ENCODE data around the gene PARN.

The PARN gene

DNA sequence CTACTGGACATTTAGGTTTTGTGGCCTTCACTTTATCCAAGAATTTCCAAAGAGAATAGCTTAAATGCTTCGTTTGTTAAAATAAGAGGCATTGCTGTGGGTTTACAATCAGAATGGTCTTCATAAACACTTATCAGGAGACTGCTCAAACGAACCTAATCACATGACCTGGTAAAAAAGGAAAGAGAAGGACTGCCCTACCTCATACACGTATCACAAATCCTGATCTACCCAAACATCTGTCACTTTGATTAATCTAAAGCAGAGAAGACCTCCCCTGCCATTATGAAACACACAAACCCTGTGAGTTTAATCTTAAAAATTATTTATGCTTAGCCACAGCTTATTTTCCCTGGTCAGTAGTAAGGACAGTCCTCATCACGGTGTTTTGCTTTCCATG lies 76.6 kb downstream of the PARN start:
- TF ChIP-seq ISL1 (CRISPR knock-in tag; IDR thresholded peaks at IDR 0.05) (no peak), OSR1 (CRISPR knock-in tag; IDR thresholded peaks at IDR 0.05) (no peak), GLIS3 (CRISPR knock-in tag; IDR thresholded peaks at IDR 0.05) (no peak), BACH2 (CRISPR knock-in tag; IDR thresholded peaks at IDR 0.05; ENCODE audit: borderline replicate concordance) (no peak), CSDC2 (CRISPR knock-in tag; IDR thresholded peaks at IDR 0.05) (no peak), ZC3H10 (CRISPR knock-in tag; IDR thresholded peaks at IDR 0.05) (no peak)
- TF ChIP-seq, protein P1, sequence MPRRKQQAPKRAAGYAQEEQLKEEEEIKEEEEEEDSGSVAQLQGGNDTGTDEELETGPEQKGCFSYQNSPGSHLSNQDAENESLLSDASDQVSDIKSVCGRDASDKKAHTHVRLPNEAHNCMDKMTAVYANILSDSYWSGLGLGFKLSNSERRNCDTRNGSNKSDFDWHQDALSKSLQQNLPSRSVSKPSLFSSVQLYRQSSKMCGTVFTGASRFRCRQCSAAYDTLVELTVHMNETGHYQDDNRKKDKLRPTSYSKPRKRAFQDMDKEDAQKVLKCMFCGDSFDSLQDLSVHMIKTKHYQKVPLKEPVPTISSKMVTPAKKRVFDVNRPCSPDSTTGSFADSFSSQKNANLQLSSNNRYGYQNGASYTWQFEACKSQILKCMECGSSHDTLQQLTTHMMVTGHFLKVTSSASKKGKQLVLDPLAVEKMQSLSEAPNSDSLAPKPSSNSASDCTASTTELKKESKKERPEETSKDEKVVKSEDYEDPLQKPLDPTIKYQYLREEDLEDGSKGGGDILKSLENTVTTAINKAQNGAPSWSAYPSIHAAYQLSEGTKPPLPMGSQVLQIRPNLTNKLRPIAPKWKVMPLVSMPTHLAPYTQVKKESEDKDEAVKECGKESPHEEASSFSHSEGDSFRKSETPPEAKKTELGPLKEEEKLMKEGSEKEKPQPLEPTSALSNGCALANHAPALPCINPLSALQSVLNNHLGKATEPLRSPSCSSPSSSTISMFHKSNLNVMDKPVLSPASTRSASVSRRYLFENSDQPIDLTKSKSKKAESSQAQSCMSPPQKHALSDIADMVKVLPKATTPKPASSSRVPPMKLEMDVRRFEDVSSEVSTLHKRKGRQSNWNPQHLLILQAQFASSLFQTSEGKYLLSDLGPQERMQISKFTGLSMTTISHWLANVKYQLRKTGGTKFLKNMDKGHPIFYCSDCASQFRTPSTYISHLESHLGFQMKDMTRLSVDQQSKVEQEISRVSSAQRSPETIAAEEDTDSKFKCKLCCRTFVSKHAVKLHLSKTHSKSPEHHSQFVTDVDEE (CRISPR knock-in tag; IDR thresholded peaks at IDR 0.05) = no peak
- TF ChIP-seq, protein P2, sequence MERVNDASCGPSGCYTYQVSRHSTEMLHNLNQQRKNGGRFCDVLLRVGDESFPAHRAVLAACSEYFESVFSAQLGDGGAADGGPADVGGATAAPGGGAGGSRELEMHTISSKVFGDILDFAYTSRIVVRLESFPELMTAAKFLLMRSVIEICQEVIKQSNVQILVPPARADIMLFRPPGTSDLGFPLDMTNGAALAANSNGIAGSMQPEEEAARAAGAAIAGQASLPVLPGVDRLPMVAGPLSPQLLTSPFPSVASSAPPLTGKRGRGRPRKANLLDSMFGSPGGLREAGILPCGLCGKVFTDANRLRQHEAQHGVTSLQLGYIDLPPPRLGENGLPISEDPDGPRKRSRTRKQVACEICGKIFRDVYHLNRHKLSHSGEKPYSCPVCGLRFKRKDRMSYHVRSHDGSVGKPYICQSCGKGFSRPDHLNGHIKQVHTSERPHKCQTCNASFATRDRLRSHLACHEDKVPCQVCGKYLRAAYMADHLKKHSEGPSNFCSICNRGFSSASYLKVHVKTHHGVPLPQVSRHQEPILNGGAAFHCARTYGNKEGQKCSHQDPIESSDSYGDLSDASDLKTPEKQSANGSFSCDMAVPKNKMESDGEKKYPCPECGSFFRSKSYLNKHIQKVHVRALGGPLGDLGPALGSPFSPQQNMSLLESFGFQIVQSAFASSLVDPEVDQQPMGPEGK (CRISPR knock-in tag; IDR thresholded peaks at IDR 0.05; ENCODE audit: borderline replicate concordance) = no peak
- no peak for ATAC-seq

DNA sequence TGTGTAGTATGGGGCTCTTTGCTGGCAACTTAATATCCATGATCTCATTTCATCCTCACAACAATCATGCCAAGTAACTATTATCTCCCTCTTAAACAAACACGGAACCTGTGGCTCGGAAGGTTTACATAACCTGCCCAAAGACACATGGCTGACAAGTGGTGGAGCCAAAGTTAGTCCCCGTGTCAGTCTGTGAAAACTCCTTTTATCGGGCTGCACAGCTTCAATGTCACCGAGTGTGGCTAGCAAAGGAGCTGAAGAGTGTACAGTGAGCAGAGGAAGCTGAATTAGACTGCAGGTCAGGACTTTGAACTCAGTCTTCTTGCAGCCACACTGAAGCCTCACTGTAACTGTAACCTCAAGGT lies 80.3 kb downstream of the PARN start:
- TF ChIP-seq TOX (CRISPR knock-in tag; IDR thresholded peaks at IDR 0.05; ENCODE audit: borderline replicate concordance) = no peak
- no peak for TF ChIP-seq ISL1 (CRISPR knock-in tag; IDR thresholded peaks at IDR 0.05)
- no peak for TF ChIP-seq ZC3H10 (CRISPR knock-in tag; IDR thresholded peaks at IDR 0.05)
- TF ChIP-seq, protein P3, sequence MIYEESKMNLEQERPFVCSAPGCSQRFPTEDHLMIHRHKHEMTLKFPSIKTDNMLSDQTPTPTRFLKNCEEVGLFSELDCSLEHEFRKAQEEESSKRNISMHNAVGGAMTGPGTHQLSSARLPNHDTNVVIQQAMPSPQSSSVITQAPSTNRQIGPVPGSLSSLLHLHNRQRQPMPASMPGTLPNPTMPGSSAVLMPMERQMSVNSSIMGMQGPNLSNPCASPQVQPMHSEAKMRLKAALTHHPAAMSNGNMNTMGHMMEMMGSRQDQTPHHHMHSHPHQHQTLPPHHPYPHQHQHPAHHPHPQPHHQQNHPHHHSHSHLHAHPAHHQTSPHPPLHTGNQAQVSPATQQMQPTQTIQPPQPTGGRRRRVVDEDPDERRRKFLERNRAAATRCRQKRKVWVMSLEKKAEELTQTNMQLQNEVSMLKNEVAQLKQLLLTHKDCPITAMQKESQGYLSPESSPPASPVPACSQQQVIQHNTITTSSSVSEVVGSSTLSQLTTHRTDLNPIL (CRISPR knock-in tag; IDR thresholded peaks at IDR 0.05; ENCODE audit: low read depth) = no peak
- TF ChIP-seq GLIS3 (CRISPR knock-in tag; IDR thresholded peaks at IDR 0.05) = no peak
- no peak for TF ChIP-seq RARB (CRISPR knock-in tag; IDR thresholded peaks at IDR 0.05)
- TF ChIP-seq, protein P4, sequence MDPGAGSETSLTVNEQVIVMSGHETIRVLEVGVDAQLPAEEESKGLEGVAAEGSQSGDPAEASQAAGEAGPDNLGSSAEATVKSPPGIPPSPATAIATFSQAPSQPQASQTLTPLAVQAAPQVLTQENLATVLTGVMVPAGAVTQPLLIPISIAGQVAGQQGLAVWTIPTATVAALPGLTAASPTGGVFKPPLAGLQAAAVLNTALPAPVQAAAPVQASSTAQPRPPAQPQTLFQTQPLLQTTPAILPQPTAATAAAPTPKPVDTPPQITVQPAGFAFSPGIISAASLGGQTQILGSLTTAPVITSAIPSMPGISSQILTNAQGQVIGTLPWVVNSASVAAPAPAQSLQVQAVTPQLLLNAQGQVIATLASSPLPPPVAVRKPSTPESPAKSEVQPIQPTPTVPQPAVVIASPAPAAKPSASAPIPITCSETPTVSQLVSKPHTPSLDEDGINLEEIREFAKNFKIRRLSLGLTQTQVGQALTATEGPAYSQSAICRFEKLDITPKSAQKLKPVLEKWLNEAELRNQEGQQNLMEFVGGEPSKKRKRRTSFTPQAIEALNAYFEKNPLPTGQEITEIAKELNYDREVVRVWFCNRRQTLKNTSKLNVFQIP (CRISPR knock-in tag; IDR thresholded peaks at IDR 0.05; ENCODE audit: borderline replicate concordance, low read depth) = no peak
- TF ChIP-seq, protein P5, sequence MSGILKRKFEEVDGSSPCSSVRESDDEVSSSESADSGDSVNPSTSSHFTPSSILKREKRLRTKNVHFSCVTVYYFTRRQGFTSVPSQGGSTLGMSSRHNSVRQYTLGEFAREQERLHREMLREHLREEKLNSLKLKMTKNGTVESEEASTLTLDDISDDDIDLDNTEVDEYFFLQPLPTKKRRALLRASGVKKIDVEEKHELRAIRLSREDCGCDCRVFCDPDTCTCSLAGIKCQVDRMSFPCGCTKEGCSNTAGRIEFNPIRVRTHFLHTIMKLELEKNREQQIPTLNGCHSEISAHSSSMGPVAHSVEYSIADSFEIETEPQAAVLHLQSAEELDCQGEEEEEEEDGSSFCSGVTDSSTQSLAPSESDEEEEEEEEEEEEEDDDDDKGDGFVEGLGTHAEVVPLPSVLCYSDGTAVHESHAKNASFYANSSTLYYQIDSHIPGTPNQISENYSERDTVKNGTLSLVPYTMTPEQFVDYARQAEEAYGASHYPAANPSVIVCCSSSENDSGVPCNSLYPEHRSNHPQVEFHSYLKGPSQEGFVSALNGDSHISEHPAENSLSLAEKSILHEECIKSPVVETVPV (CRISPR knock-in tag; IDR thresholded peaks at IDR 0.05) = no peak
- no peak for TF ChIP-seq ESRRG (CRISPR knock-in tag; IDR thresholded peaks at IDR 0.05)
- no peak for TF ChIP-seq PPARA (CRISPR knock-in tag; IDR thresholded peaks at IDR 0.05; ENCODE audit: borderline replicate concordance)
- no peak for TF ChIP-seq TCF4 (CRISPR knock-in tag; IDR thresholded peaks at IDR 0.05; ENCODE audit: borderline replicate concordance)
- TF ChIP-seq ZFP30 (CRISPR knock-in tag; IDR thresholded peaks at IDR 0.05) = no peak
- ATAC-seq = no peak

DNA sequence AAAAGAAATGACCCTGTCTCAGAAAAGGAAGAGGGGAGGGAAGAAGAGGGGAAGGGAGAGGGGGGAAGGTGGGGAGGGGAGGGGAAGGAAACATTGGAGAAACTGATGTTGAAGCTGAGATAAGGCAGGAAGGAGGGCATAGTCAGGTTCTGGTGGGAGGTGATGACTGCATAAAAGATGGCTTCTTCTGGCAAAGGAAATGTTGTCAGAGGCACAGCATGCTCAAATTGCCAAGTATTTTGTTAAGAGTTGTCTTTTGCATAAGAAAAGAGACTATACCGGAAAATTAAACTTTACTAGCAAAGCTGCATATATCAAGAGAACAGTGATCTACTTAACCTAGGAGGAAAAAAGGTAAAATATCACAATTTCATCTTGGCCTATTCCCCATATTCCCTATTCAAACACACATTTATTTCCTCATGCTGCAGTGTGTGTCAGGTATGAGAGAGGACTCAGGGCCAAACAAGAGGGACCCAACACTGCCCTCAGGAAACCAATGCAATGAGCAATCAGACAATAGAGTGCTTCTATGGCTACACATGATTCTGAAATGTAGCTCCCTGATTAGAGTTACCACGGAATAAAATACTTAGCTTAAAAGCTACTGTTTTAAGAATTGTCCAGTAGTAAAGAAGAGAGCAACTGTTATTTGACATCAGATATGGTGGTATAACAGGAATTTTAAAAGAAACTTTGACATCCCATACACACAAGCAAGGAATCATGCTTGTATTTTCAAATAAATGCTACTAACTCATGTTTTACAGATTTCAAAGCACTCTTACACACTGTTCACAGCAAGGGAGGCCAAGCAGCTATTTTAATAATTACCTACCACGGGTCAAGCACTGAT lies 80.9 kb downstream of the PARN start:
- ATAC-seq = no peak
- TF ChIP-seq CSDC2 (CRISPR knock-in tag; IDR thresholded peaks at IDR 0.05) = no peak
- TF ChIP-seq SNAI2 (CRISPR knock-in tag; IDR thresholded peaks at IDR 0.05) = no peak
- TF ChIP-seq RARB (CRISPR knock-in tag; IDR thresholded peaks at IDR 0.05) = no peak
- no peak for TF ChIP-seq ZNF70 (CRISPR knock-in tag; IDR thresholded peaks at IDR 0.05)
- no peak for TF ChIP-seq PPARA (CRISPR knock-in tag; IDR thresholded peaks at IDR 0.05; ENCODE audit: borderline replicate concordance)
- TF ChIP-seq, protein P2 (CRISPR knock-in tag; IDR thresholded peaks at IDR 0.05; ENCODE audit: borderline replicate concordance) = no peak
- TF ChIP-seq, protein P1 (CRISPR knock-in tag; IDR thresholded peaks at IDR 0.05) = no peak
- TF ChIP-seq, protein P3 (CRISPR knock-in tag; IDR thresholded peaks at IDR 0.05; ENCODE audit: low read depth) = no peak
- no peak for TF ChIP-seq OSR1 (CRISPR knock-in tag; IDR thresholded peaks at IDR 0.05)
- TF ChIP-seq ZFP30 (CRISPR knock-in tag; IDR thresholded peaks at IDR 0.05) = no peak
- TF ChIP-seq TOX (CRISPR knock-in tag; IDR thresholded peaks at IDR 0.05; ENCODE audit: borderline replicate concordance) = no peak
- no peak for TF ChIP-seq GLIS3 (CRISPR knock-in tag; IDR thresholded peaks at IDR 0.05)
- TF ChIP-seq BACH2 (CRISPR knock-in tag; IDR thresholded peaks at IDR 0.05; ENCODE audit: borderline replicate concordance) = no peak

Data from SK-N-SH treated with all-trans-retinoic acid at 6 μM for 48 hours (cell line).